GM15510 (cell line): ENCODE measurements around the gene NOS2.

Experiments
- POLR2A ChIP-seq: IDR thresholded peaks from 3 replicates; pipeline ENCODE4 v1.6.1; 2011; ENCODE audit warnings: borderline replicate concordance; ENCODE audit not compliant: insufficient read length; ENCODE audit errors: extremely low read depth

Gene NOS2

GRCh38 chr17:27747462-27748359, 52.6 kb downstream of the NOS2 start:
- TF ChIP-seq POLR2A, result no peak

DNA sequence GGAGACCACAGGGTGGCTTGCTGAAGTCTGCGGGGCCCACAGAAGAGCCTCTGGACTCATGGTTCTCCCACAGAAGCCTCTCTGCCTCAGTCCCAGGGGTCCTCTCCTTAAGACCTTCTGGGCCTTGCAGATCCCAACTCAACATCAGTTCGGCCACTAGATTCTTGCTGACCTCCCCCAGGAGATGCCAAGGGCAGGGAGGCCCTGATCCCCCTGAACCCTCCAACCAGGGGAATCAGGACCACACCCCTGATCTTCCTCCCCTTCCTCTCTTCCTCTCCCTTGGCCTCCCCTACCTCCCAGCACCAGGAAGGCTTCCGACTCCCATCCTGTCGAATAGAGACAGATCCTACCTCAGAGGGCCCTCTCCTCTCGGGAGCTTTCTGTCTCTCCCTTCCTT, 53.4 kb downstream of the NOS2 start:
- TF ChIP-seq POLR2A, result no peak

DNA sequence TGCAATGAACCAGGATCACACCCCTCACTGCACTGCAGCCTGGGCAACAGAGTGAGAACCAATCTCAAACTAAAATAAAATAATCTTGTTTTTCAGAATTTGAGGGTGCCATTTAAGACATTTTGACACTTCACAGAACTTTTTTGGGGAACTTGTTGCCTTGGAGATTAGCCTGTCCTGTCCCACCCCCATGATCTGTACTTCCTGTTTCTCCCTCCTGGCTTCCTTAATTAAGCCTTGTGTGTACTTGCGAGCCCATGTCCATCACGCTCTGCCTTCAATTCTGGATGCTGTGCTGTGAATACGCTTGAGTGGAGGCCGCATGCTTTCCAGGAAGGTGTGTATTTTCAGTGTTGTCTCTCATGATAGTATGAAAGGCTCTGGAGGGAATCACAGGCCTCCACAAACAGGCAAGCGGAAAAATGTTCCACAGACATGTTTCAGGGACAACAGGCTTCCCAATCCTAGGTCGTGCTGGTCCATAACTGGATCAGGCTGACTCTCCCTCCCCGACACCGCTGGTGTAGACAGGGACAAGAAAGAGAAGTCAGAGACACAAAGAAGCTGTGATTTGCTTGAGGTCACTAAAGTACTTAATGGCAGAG, 56.9 kb downstream of the NOS2 start:
- TF ChIP-seq POLR2A, result no peak

DNA sequence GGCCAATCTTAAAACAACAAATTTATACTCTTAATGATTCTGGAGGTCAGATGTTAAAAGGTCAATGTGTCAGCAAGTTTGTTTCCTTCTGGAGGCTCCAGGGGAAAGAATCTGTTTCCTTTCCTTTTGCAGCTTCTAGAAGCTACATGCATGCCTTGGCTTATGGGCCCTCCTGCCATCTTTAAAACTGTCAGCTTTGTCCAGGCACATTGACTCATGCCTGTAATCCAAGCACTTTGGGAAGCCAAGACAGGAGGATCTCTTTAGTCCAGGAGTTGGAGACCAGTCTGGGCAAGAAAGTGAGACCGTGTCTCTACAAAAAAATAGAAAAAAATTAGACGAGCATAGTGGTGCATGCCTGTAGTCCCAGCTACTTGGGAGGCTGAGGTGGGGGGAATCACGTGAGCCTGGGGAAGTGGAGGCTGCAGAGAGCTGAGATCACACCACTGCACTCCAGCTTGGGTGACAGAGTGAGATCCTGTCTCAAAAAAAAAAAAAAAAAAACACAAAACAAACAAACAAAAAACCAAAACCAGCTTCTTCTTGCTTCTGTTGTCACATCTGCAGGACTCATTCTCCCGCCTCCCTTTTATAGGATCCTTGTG, 58.3 kb downstream of the NOS2 start:
- TF ChIP-seq POLR2A, result no peak

DNA sequence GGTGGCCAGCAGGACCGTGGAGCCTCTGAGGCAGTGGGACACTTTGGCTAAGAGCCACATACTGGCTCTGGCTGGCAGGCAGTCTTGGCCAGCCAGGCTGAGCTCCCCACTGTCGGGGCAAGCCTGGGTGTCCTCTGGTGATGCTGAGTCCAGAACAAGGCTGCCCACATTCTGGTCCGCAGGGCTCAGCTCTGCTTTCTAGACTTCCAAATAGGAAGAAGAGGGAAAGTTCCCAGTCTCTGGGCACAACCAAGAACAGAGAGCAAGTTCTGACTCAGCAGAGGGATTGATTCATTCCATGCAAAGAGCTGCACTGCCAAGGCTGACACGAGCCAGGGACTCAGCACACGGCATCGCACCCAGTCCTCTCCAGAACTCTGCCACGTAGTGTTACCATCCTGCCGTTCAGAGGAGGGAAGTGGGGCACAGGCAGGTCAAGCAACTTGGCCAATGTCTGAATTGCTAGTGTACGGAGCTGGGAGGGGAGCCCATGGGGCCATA, 58.9 kb downstream of the NOS2 start:
- no peak for TF ChIP-seq POLR2A

- no peak for TF ChIP-seq POLR2A
Observed at GRCh38 chr17:27733773-27734172, 66.6 kb downstream of the NOS2 start.

- TF ChIP-seq POLR2A, result no peak
Observed at GRCh38 chr17:27721797-27722196, 78.5 kb downstream of the NOS2 start.
